Hypothalamus (tissue), 51 donors: ENCODE data around the gene GARRE1.

Source experiments
- DNase-seq, 51 donors: peaks; one replicate each; lab custom pipeline; 2025; lab: John Stamatoyannopoulos, UW

GARRE1 gene

GRCh38 chr19:34287662-34288140 lies 33.3 kb downstream of the GARRE1 start:
- DNase-seq, result no peak

- DNase-seq, result no peak
Observed at GRCh38 chr19:34288381-34288780, 34.0 kb downstream of the GARRE1 start.

- DNase-seq, result no peak
Observed at GRCh38 chr19:34291235-34291634, 36.9 kb downstream of the GARRE1 start.

- DNase-seq, result no peak
Observed at GRCh38 chr19:34295103-34295502, 40.7 kb downstream of the GARRE1 start.

- no peak for DNase-seq
Observed at GRCh38 chr19:34298891-34299520, 44.7 kb downstream of the GARRE1 start.

GRCh38 chr19:34299576-34299975 lies 45.2 kb downstream of the GARRE1 start:
- no peak for DNase-seq

GRCh38 chr19:34300380-34300779 lies 46.0 kb downstream of the GARRE1 start:
- DNase-seq, result no peak

GRCh38 chr19:34300962-34301361 lies 46.6 kb downstream of the GARRE1 start:
- DNase-seq, result no peak
